Astrocyte (in vitro differentiated cells and primary cell): ENCODE measurements around the gene GABBR2.

Experiments used
- EZH2 ChIP-seq: IDR thresholded peaks from 2 replicates; pipeline ENCODE4 v1.6.1; 2012; ENCODE audit warnings: mild to moderate bottlenecking, low read length, inconsistent platforms; ENCODE audit not compliant: insufficient read depth
- TF ChIP-seq, protein P1 (sequence below): IDR thresholded peaks from 2 replicates; pipeline ENCODE4 v1.5.1; 2011; ENCODE audit warnings: low read depth, mild to moderate bottlenecking, inconsistent platforms, low read length, moderate library complexity; ENCODE audit not compliant: insufficient read depth

- TF ChIP-seq, protein P1, sequence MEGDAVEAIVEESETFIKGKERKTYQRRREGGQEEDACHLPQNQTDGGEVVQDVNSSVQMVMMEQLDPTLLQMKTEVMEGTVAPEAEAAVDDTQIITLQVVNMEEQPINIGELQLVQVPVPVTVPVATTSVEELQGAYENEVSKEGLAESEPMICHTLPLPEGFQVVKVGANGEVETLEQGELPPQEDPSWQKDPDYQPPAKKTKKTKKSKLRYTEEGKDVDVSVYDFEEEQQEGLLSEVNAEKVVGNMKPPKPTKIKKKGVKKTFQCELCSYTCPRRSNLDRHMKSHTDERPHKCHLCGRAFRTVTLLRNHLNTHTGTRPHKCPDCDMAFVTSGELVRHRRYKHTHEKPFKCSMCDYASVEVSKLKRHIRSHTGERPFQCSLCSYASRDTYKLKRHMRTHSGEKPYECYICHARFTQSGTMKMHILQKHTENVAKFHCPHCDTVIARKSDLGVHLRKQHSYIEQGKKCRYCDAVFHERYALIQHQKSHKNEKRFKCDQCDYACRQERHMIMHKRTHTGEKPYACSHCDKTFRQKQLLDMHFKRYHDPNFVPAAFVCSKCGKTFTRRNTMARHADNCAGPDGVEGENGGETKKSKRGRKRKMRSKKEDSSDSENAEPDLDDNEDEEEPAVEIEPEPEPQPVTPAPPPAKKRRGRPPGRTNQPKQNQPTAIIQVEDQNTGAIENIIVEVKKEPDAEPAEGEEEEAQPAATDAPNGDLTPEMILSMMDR, result no peak
- no peak for TF ChIP-seq EZH2
Measured at GRCh38 chr9:98594546-98595160, 114.1 kb downstream of the GABBR2 start.
